HG02610 (cell line): Measurements from ENCODE around the gene UNC80.
A peak's percentile ranks its signal among the peaks of the same experiment; 100 is the strongest.

ENCODE experiments used
- ATAC-seq: cut with Tn5 transposase; IDR thresholded peaks from one replicate; pipeline ENCODE4 v1.9.1; 2021; ENCODE audit warnings: mild to moderate bottlenecking, moderate library complexity; ENCODE audit not compliant: unreplicated experiment

The UNC80 gene

DNA sequence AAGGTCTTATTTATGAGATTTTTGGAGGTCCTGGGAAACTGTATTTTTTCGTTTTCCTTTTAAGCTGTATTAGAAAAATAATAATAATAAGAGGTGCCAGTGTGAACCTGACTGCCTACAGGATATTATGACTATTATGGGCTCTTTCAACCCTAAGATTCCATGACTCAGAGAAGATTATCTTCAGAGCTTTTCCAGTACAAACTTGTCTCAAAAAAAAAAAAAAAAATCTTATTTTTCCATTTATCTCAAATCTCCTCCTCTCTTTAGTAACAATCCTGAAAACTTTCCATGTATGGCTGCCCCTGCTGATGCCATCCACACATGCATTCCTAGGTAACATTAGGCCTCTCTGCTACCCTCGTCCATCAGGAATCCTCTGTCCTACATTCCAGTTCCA is 194.1 kb downstream of the UNC80 start:
- ATAC-seq, result no peak

DNA sequence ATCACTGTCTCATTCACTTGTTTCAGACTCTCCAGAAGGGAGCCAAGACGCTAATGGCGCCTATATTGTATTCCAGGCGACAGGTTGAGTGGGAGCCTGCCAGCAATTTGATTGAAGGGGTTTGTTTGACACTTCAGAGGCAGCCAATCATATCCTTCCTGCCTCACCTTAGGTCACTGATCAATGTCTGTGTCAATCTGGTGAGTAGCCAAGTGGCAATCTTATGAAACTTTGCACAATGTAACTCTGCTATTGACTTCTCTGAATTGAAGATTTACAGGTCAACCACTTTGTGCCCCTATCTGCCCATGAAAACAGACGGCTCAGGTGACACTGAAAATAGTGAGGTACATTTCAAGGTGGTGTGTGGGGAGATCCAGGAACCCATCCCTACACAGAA is 198.1 kb downstream of the UNC80 start:
- no peak for ATAC-seq

DNA sequence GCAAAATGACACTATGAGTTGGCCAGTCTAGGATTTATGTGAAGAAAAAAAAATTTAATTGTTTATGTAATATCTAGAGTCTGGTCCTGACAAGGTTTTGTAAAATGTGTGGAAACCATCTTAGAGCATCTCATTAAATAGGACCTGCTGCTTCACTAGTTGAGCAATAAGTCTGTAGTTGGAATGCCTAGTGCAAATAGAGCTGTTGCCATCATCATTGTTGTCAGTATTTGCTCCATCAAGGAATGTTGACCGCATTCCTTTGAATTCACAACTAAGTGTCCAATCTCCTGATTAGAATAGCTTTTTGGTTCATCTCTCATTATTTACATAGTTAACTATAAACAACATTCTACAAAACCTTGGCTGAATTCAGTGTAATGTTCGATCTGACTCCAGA is 198.6 kb downstream of the UNC80 start:
- ATAC-seq, result no peak

- ATAC-seq, result no peak
Measured at GRCh38 chr2:209970711-209971110, 199.1 kb downstream of the UNC80 start.

GRCh38 chr2:209973328-209973727 is 201.7 kb downstream of the UNC80 start:
- ATAC-seq, result no peak

DNA sequence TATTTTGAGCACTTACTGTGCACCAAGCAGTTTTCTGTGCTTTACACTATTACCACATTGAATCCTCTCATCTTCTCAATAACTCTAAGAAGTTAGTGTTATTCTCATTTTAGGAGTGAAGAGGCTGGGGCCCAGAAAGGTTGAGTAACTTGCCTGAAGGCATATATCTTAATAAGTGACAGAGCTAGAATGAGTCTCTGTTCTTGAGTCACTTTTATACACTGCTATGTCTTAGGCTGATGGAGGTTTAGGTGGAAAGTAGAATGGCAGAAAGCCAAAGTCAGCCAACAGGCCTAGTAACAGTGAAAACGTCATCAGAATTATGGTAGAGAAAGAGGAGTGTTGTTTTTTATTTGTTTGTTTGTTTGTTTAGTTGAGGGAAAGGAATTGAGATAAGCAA is 202.9 kb downstream of the UNC80 start:
- ATAC-seq, result no peak

- no peak for ATAC-seq
Measured at GRCh38 chr2:209976698-209977385, 205.2 kb downstream of the UNC80 start.

DNA sequence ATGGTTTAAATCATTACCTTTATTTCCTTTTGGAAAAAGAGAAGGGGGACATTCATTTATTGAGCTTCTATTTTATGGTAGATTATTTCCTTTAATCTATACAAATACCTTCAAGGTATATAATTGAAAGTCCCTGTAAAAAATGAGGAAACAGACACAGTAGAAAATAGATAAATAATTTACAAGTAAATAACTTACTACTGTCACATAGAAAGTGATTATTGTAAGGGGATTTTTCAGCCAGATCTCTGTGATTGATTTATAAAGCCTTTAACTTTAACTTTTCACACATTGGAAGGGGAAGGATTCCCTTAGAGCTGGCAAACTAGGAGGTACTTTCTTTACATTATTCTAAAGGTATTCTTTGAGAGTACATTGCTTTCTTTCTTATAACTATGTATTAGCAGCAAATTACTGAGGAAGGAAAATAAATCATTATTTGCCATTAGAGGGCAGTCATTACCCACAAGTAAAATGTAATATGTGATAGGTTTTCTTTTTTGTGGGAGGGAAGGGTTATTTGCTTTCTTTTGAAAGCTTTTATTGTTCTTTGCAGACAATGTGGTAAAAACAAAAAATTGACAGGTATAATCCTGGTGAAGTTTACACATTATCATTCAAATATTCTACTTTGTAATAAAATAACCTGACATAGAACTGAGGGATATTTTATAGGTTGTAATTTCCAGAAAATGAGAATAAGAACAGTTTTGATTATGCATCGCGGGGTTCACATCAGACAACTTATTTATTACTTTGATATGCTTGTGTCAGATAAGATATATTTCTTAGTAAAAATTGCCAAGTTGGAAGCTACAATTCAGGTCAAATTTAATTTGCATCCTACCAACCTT is 206.0 kb downstream of the UNC80 start:
- ATAC-seq, result peak; percentile 52

DNA sequence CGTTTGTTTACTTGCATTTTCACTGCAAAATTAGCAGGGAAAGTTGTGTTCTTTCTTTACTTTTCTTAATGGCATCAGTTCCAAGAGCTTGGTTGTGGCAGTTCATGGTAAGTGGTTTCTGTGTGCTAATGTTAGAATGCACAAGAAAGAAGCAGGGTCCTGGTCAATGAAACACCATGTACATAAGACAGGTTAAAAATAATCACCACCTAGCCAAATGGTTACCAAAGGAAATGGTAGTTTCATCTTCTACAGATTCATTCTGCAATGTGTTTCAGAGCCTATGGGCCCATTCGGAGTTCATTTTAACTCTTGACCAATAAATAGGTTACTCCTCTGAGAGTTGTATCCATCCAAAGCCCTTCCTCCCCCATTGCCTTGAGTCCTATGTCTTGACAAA is 212.7 kb downstream of the UNC80 start:
- ATAC-seq, result no peak

DNA sequence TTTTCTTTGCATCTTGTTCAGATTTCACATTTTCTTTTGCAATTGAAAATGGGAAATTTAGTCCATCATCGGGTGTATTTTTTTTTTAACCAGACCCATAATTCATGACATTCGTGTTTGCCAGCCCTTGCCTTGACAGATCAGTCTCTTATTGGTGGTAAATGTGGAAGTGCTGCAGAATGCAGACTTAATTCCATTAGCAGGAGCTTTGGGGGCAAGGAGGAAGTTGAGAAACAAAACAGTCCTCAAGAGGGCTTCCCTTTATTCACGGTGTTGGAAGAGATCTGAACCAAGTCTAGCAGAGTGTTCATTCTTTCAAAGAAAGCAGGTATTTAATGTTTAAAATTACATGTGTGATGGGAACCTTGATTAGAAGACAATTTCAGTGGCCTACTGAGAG is 214.2 kb downstream of the UNC80 start:
- ATAC-seq, result no peak

DNA sequence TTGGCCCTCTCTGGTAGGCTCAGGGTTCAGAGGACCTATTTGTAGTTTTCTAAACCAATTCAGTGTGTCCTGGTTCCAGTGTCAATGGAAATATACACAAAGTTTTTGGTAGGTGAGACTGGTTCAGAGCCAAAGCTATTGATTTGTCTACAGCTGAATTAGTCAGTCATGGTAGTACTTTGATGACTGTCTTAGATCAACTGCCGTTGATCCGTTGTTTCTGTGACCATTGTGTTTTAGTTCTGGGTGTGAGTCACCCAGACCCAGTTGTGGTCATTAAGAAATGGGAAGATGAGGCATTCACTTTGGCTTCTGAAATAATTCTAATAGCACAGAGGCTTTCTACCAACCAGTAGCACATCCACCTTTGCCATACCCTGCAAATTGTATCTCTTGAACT is 214.8 kb downstream of the UNC80 start:
- no peak for ATAC-seq

- no peak for ATAC-seq
Measured at GRCh38 chr2:209988010-209988409, 216.4 kb downstream of the UNC80 start.

- no peak for ATAC-seq
Measured at GRCh38 chr2:209990838-209991237, 219.2 kb downstream of the UNC80 start.

DNA sequence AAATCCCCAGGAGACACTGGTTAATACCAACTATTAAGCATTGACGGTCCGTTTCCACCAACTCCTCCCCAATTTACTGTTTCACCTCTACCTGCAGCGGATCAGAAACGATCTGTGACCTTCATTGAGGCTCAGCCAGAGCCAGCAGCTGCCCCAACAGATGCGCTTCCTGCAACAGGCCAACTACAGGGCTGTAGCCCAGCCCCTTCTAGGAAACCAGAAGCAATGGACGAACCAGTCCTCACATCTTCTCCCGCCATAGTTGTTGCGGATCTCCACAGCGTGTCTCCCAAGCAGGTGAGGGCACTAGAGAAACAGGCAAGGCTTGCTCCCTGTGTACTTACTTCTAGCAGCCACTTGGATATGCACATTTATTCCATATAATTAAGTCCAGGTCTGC is 222.3 kb downstream of the UNC80 start:
- no peak for ATAC-seq

DNA sequence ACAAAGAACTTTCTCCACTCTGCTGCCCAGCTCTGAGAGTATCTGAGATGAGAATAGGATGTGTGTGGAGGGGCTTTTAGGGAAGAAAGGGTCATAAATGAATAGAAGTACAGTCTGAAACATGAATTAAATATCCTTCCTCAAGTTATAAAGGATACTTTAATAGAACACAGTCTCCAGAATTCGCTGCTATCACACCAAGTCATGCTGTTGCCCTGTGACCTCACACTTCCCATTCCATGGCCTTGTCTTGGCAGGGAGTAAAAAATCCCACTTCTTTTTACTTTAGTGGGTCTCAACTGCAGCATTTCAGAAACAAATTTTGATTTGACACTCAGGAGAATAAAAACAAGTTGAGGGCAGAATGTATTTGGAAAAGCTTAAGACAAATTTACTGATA is 227.0 kb downstream of the UNC80 start:
- no peak for ATAC-seq

- no peak for ATAC-seq
Measured at GRCh38 chr2:210000464-210001324, 229.1 kb downstream of the UNC80 start.

DNA sequence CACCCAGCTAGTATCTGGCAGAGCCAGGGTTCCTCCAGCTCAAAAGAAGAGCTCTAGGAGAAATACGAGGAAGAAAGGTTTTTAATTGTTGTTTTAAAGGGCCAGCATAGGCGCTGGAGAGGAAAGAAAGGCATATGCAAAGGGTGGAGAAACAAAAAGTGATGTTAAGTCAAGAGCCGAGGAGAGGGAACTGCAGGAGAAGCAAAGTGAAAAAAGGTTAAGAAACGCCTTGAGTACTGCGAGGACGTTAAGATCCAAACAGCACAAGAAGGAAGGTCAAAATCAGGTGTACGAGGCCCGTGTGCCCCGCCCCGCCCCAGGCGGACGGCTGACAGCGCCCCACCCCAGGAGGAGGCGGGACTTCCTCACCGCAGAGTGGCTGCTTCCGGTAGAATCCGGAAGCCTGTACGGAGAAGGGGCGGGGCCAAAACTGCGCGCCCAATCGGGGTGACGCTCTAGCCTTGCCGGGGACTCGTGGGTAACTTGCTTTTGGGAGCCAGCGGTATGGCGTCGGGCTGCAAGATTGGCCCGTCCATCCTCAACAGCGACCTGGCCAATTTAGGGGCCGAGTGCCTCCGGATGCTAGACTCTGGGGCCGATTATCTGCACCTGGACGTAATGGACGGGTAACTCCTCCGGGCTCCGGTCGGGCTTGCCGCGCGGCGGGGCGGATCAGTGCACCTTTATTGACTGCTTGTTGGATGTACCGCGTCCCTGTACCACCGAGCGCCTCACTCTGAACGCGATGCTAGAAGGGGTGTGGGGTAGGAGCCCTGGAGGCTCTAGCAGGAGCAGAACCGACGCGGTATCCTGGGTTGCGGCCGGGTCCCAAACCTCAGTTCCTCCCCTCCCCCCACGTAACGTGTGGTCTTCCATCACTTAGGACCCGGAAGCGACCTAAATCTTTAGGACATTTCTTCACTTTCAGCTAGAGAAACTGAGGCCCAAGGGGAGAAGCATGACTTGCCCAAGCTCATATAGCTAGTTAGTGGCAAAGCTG is 230.8 kb downstream of the UNC80 start, which contains the start of gene RPE:
Gene RPE, plus strand, starts transcription at position 481 of the 1,000 bp plus-strand sequence. Its CDS starts 24 bp downstream, at position 505.
- peak; percentile 100 for ATAC-seq

GRCh38 chr2:210003359-210003758 is 231.7 kb downstream of the UNC80 start:
- ATAC-seq, result no peak

DNA sequence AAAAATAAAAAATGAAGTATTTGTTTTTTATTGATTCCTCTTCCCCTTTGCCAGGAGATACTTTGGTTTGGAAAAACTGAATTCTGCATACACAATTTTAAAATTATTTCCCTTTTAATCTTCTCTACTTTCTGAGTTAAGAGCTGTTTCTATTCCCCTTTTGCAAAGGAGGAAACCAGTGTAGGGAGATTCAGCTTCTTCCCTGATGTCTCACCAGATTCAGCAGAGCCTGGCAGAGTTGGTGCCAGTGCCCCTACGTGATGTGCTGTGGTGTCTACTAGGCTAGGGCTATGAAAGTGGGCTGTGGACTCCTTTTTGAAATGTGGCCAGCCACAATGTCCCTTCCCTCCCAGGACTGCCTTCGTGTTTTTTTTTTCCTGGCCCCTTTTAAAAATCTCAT is 233.2 kb downstream of the UNC80 start:
- no peak for ATAC-seq

- peak; percentile 46 for ATAC-seq
Measured at GRCh38 chr2:210007895-210008294, 236.3 kb downstream of the UNC80 start.
